HG03135 (cell line): ENCODE measurements around the gene CCDC87.
"Not testable (repeated sequence)": the region's sequence is repeated elsewhere in the genome, so short reads cannot be mapped to it uniquely, and the experiment has no call there.

Experiments used
- ATAC-seq: cut with Tn5 transposase; IDR thresholded peaks from one replicate; pipeline ENCODE4 v1.9.1; 2021; ENCODE audit warnings: mild to moderate bottlenecking, moderate library complexity; ENCODE audit not compliant: unreplicated experiment

Gene CCDC87

GRCh38 chr11:66559142-66559865, 33.6 kb downstream of the CCDC87 start:
- ATAC-seq = no peak

GRCh38 chr11:66557733-66558326, 35.0 kb downstream of the CCDC87 start:
- ATAC-seq = no peak

GRCh38 chr11:66556086-66556485, 36.8 kb downstream of the CCDC87 start:
- no peak for ATAC-seq

GRCh38 chr11:66555416-66555815, 37.4 kb downstream of the CCDC87 start:
- no peak for ATAC-seq

DNA sequence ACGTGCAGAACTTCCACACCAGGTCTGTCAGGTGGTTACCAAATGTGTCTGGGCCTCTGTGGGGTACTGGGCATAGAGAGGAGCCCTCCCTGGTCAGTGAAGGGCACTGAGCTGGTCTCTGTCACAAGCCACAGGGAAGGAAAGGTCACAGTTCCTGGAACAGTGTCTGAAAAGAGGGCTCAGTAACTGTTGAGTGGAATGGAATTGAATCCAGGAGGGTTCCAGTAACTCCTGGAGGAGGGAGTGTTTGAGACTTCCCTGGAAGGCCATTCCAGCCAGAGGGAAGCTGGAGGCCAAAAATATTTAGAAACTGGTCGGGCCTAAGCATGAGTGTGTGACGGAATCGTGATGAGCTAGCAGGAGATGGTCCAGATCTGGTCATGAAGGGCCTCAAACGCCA, 38.3 kb downstream of the CCDC87 start:
- ATAC-seq = no peak

- ATAC-seq = no peak
Observed at GRCh38 chr11:66550887-66551286, 42.0 kb downstream of the CCDC87 start.

DNA sequence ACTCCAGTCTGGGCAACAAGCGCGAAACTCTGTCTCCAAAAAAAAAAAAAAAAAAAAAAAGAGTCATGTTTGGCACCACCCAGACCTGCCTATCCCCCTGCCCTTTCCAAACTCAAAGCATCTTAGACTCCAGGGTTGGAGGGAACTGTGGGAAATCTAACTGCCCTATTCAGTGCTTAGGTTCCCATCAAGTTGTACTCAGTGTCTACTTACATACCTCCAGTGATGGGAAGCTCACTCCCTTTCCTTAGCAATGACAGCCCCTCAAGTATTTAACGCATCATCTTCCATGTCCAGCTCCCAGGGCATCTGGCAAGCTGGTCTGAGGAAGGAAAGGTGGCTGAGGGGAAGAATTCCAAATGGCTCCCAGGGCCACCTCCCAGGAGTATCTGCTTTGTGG, 43.2 kb downstream of the CCDC87 start:
- no peak for ATAC-seq

- ATAC-seq = no peak
Observed at GRCh38 chr11:66548774-66549630, 43.9 kb downstream of the CCDC87 start.

GRCh38 chr11:66548041-66548440, 44.8 kb downstream of the CCDC87 start:
- no peak for ATAC-seq

DNA sequence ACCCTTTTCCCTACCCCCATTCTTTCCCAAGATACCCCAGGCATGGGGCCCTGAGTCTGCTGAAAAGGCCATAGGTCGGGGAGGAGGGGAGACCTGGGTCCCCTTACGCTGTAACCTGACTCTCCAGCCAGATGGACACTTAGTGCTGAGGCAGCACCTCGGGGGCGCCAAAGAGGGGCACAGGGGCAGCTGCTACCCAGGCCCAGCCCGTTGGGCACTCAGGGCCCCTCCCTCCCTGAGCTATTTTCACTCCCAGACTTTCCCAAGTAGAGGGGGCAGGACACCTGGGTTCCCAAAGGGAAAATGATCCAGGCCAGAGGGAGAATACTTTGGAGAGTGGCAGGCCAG, 45.2 kb downstream of the CCDC87 start:
- no peak for ATAC-seq

DNA sequence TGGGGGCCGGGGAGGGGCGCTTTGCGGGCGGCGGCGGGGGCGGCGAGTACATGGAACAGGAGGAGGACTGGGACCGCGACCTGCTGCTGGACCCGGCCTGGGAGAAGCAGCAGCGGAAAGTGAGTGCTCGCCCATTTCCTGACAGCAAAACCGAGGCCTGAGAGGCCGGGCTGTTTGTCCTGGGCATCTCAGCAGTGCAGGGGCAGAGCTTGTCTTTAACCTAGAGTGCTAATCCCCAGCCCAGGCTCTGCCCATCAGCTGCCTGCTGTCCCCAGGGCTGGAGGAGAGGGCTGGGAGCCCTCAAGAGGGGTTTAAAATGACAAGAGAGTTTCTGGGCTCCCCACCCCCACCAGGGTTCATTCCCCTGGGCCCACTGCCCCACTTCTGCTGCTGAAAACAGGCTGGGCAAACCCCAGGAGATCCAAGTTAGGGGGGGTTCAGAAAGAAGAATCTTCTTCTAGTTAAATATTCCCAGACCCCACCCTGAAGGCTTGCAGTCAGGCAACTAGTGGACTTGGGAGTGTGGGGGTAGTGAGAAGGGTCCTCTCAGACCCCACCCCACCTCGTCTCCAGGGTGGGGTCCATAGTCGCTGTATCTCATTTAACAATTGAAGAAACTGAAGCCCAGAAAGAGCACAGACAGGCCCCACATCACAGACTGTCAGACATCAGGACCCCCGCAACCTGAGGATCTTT, 45.7 kb downstream of the CCDC87 start:
- ATAC-seq = no peak

- ATAC-seq = no peak
Observed at GRCh38 chr11:66546368-66546965, 46.4 kb downstream of the CCDC87 start, which contains the start of gene ACTN3. ACTN3 (plus strand) TSS chr11:66546903; CDS start chr11:66546938, 35 bp downstream.

GRCh38 chr11:66545701-66546367, 47.0 kb downstream of the CCDC87 start, which contains the start of gene ZDHHC24:
ZDHHC24 (minus strand) TSS chr11:66546048; CDS start chr11:66546003, 45 bp downstream.
- peak; percentile 75 for ATAC-seq

- not testable (repeated sequence) for ATAC-seq
Observed at GRCh38 chr11:66544952-66545351, 47.9 kb downstream of the CCDC87 start.

DNA sequence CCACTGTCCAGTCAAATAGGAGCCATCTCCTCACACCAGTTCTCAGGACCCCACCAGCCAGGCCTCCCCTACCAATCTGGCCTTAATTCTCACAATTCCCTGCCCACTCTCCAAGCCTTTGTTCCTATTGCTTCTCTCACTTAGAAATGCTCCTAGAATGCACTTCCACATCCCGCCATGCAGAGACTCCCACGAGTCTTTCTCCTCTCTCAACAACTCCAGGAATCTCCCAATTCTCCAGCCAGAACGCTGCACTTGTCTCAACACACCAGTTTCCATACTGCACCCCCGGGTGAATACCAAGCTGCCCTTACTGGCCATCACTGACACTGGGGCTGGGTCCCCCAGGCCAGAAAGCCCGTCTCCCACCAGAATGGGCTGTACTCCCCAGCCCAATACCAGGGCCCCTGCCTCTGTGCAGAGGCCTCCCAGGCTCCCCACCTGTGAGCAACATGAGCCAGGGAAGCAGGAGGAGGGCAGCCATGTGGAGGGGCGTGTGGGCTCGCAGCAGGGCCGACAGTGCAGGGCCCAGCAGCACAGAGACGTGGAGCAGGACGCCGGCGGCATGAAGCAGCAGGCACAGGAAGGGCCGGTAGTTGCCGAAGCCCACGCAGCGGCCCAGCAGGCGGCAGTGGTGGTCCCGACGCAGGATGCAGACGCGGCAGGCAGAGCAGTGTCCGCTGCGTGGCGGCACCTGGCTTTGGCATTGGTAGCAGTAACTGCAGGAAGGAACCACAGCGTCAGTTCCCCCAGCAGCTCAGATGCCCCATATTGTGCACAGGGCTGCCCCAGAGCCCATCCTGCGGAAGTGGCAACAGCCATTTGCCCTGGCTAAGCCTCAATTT, 49.4 kb downstream of the CCDC87 start:
- ATAC-seq = no peak

GRCh38 chr11:66542362-66542761, 50.5 kb downstream of the CCDC87 start:
- no peak for ATAC-seq

DNA sequence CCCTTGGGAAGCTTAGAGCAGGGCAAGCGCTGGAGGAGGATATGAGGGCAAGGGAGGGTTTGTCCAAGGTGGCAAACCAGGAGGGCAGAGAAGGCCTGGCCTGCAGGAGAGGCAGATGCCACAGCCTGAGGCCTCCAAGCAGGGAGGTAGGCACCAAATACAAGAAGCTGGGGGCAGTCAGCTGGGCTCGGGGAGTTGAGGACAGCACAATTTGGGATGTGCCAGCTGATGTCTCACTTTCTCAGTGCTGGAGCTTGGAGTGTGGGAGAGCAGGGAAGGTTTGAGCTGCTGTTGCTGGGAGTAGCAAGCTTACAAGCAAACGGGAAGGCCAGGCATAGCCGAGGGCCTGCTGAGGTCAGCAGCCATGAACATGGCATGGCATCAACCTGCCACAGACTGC, 51.0 kb downstream of the CCDC87 start:
- ATAC-seq = no peak

DNA sequence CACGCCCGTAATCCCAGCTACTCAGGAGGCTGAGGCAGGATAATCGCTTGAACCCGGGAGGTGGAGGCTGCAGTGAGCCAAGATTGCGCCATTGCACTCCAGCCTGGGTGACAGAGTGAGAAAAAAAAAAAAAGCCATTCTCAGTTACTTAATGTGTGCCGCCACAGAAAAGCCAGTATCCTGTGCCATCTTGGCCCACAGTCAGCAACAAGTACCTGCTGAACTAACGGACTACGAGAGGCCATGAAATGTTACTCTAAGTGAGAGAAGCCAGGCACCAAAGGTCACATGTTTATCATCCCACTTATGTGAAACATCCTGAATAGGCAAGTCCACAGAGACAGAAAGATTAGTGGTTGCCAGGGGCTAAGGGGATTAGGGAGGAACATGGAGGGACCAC, 52.3 kb downstream of the CCDC87 start:
- not testable (repeated sequence) for ATAC-seq
